ENCODE results near the gene CXCR3.

GRCh38 chrX:71618303-71618721 lies at the start of gene CXCR3:
- TF ChIP-seq CTCF (CRISPR knock-in tag; IDR thresholded peaks at IDR 0.05) = no peak
- TF ChIP-seq, protein P1, sequence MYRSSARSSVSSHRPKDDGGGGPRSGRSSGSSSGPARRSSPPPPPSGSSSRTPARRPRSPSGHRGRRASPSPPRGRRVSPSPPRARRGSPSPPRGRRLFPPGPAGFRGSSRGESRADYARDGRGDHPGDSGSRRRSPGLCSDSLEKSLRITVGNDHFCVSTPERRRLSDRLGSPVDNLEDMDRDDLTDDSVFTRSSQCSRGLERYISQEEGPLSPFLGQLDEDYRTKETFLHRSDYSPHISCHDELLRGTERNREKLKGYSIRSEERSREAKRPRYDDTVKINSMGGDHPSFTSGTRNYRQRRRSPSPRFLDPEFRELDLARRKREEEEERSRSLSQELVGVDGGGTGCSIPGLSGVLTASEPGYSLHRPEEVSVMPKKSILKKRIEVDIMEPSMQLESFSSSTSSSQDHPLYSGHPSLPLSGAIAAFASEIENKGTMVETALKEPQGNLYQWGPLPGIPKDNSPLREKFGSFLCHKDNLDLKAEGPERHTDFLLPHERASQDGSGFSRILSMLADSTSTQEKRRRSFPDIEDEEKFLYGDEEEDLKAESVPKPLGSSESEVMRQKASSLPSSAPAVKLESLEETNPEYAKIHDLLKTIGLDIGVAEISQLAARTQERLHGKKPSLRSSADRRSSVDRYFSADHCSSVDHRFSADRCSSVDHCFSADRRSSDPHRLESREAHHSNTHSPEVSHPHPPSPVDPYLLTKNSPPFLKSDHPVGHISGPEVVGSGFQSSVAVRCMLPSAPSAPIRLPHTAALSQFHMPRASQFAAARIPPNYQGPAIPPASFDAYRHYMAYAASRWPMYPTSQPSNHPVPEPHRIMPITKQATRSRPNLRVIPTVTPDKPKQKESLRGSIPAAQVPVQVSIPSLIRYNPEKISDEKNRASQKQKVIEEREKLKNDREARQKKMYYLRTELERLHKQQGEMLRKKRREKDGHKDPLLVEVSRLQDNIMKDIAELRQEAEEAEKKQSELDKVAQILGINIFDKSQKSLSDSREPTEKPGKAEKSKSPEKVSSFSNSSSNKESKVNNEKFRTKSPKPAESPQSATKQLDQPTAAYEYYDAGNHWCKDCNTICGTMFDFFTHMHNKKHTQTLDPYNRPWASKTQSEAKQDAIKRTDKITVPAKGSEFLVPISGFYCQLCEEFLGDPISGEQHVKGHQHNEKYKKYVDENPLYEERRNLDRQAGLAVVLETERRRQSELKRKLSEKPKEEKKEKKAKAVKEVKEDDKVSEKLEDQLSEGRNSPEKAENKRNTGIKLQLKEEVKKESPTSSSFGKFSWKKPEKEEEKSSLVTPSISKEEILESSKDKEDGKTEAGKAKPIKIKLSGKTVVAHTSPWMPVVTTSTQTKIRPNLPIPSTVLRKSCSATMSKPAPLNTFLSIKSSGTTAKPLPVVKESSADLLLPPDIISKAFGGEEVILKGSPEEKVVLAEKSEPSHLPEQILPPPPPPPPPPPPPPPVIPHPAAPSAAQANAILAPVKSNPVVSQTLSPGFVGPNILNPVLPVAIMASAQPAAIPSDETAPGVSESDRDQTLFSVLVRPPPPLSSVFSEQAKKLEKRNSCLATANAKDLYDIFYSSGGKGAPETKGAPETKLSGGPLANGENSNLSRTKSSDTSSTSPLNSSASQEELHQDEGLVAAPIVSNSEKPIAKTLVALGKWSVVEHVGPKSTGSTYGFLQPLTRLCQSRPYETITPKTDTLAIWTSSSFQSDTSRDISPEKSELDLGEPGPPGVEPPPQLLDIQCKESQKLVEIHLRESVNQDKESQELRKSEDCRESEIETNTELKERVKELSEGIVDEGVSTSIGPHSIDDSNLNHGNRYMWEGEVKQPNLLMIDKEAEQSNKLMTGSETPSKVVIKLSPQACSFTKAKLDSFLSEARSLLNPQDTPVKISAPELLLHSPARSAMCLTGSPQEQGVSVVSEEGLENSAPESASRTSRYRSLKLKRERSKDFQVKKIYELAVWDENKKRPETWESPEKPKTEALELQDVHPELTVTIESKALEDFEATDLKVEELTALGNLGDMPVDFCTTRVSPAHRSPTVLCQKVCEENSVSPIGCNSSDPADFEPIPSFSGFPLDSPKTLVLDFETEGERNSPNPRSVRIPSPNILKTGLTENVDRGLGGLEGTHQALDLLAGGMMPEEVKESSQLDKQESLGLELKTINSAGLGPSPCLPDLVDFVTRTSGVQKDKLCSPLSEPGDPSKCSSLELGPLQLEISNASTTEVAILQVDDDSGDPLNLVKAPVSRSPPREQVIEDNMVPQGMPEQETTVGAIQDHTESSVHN (CRISPR knock-in tag; IDR thresholded peaks at IDR 0.05) = no peak
- no peak for TF ChIP-seq CHD4 (IDR thresholded peaks at IDR 0.05; ENCODE audit: borderline replicate concordance, low read length)

All from HepG2 (cell line).